ENCODE data around the gene EIF6.
"Not testable (repeated sequence)": the region's sequence is repeated elsewhere in the genome, so short reads cannot be mapped to it uniquely, and the experiment has no call there.

EIF6 gene

DNA sequence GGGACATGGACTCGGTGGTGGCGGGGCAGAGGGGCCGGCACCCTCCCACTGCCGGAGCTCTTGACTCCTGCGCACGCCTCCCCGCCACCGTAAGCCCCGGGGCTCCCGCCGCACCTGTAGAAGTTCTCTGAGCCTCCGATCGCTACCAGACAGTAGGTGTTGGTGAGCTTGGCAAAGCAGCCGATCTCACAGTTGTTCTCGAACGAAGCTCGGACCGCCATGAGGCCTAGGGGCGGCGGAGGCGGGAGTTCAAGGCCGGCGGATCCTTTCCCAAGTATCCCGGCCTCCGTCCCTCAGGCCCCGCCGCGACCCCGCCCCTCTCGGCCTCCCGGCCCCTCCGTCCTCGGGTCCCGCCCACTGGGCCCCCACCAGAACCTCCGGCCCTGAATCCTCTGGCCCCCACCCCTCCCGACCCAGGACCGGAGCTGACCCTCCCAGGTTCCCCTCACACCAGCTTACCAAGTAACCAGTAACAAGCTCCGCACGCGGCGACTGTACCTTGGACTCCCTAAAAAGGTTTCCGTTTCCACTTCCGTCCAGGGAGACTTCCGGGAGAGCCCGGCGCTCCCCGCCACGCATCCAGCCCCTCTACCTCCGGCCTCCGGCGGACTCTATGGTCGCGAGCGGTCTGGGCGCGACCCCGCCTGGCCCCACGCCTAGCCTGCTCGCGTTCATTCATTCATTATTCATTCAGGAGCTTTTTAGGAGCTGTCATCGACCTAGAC, at the start of gene EIF6:
Gene EIF6 (minus strand): TSS at position 506 of the 725 bp plus-strand sequence. CDS start 285 bp downstream, at position 221.
- peak; percentile 83 for DNase-seq (ENCODE audit: low spot score)

DNA sequence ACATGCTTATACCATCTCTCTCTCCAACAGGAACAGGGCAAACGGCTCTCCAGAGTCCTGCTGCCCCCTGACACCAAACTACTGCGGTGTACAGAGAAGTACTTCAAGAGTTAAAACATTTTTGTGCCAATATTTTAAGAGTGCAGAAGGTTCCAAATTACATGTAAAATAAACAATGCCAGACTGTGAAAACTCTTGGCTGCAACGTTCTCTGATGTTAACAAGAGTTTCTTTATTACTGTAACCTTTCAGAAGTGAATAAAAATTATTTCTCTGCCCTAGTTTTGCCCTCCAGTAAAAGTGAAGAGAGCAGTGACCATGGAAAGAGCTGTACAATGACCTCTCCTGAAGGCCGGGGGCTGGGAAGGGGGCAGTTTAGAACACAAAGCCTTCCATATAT, 49.0 kb upstream of the EIF6 start:
- DNase-seq (ENCODE audit: low spot score), result no peak

DNA sequence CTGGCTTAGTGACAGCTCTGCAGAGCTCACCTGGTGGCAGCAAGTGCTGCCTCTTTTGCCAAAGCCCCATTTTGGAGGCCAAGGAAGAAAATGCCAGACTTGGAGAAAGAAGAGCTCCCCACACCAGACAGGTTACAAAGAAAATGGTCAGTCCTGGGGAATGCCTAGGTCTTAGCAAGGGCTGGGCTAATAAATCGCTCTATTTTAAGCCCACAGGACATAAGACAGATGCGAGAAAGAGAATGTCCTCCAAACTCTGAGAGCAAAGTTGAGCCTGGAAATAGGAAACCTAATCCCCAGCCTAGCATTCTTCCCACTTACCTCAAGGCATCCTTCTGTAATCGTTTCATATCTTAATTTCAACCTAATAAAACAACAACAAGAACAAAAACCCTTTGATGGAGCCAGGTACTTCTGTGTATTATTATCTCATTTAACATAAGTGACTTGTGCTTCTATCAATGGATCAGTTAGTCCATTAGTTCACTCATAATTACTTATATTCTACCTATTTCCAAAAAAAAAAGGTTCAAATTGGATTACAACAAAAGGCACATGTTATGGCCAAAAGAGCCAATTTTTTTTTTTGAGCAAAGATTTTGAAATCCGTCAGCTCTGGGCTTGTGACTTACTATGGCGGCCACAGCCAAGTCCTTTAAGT, 48.1 kb upstream of the EIF6 start:
- no peak for DNase-seq (ENCODE audit: low spot score)

DNA sequence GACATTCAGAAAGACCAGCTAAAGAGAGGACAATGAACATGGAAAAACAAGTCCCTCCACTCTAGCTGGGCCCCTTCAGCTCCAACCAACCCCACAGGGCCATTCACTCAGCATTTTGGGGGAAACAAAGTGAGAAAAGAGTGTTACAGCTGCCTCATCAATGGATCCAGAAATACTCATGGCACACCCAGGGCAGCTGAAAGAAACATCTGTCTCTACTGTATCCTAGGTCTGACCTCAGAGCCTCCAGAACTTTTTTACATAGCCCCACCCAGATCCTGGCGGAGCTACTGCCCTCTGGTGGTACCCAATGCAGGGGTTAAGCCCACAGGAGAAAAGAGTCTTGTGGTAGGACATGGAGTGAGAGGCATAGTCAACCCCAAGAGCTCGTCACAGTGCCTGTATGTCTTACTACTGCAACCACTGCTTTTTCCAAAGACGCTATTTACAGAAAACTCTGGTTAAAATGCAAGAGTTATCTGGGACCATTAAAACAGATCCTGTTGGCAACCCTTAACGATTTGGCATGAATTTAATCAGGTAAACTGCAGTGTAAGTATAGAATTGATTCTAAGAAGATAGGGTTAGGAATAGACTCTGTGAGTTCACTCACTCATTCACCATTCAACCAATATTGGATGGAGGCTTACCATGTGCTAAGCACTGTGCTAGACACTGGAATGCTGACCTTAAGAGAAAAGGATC, 45.0 kb upstream of the EIF6 start:
- peak; percentile 81 for DNase-seq (ENCODE audit: low spot score)

DNA sequence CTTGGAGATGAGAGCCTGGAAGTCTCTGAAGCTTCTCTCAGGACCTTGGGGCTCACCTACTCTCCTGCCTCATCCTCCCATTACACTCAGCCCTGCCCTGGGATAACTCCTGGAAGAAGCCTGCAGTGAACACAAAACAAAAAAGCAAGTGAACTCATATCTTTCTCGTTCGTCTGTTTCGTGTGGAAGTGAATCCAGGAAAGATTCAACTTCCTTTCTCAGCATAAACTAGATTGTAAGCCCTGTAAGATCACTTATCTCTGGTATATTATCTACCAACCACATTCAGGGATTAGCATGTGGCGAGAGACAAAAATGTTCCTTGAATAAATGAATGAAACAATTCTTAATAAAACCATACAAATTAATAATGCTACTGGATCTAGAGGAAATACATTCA, 44.1 kb upstream of the EIF6 start:
- no peak for DNase-seq (ENCODE audit: low spot score)

DNA sequence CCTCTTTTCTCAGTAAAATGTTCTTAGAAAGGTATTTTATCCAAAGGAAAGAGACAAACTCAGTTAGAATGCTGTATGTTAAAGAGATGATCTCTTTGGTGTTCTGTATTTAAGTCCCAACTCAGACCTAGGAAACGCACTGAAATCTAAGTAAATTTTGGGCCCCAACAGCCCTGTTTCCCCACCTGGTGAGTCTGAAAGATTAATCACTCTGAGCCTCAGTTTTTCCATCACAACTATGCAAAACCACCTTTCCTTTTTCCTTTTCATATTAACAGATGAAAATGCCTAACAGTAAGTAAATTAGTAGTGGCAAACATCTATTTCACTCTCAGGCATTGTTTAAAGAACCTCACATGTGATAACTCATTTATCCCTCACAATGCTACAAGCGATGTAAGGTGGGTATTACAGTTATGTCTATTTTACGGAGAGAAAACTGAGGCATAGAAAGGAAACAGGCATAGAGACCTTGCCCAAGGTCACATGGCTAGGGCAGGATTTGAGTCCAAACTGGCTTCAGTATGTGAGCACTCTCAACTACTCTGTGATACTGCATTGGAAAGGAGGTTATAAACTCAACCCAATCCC, 43.6 kb upstream of the EIF6 start:
- no peak for DNase-seq (ENCODE audit: low spot score)

DNA sequence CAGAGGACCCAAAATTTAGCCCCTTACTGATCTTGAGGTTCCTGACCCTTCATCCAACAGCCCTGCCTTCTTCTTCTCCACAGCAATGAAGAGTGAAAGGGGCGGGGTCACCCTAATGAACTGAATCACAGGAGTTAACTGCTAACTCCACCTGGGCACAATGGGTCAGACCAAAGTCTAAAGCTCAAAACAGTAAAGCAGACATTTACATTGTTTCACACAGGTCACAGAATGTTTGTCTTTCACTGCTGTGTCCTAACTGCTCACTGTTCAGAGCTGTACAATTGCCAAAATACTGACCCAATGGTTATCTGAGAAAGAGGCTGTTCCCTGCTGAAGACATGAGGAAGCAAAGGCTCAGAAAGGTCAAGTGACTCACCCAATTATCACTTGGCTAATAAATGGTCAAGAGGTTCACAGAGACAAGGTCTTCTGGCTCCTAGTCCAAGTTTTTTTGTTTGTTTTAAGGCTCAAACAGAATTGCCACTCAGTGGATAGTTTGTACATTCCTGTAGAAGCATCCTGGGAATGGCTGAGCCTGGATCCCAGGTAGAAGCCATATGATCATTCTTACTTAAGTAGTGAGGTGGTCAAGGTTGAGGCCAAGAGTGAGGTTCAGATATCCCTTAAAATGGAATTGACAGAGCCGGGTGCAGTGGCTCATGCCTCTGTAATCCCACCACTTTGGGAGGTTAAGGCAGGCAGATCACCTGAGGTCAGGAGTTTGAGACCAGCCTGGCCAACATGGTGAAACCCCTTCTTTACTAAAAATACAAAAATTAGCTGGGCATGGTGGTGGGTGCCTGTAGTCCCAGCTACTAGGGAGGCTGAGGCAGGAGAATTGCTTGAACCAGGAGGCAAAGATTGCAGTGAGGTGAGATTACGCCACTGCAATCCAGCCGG, 42.8 kb upstream of the EIF6 start:
- DNase-seq (ENCODE audit: low spot score), result no peak

DNA sequence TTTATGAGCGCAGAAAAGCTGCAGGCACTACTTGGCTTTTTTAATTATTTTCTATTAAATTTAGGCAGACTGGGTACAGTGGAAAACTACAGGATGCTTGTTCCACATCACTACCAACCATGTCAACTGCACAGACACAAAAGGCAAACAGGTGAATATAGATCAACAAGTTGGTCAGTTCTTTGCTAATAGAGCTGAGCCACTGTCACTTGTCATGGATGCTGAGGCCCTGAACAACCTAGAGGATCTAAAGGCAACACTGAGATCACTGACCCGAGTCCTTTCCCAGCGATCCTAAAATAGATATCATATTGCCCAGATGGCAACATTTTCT, 42.1 kb upstream of the EIF6 start:
- no peak for DNase-seq (ENCODE audit: low spot score)

DNA sequence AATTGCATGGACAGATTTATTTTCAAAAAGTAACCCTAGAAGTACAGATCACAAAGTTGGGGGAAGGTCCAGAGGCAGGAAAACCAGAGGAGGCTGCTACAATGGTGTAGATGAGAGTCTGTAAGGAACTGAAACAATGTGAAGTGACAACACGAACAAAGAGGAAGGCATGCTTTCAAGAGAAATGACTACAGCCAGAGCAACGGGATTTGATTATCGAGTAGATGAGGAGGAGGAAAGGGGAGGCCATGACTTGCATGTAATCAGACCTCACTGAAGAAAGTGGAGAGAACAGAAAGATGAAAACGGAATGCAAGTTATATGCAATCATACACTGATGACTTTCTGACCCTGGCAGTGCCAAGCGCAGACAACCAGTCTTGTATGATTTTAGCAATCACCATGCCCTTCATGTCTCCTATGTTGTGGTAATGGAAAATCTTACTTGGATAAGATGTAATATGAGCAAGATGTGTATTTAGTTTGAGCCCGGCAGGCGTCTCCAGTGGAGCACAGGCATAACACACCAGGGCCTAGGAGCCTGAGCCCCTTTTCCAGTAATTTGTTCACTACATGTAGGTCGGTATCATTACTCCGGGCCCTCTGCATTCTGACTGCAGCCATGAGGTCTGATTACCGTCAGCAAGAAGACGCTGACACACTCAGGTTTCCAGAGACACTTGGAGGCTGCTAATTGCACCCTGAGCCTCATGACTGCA, 41.6 kb upstream of the EIF6 start:
- no peak for DNase-seq (ENCODE audit: low spot score)

DNA sequence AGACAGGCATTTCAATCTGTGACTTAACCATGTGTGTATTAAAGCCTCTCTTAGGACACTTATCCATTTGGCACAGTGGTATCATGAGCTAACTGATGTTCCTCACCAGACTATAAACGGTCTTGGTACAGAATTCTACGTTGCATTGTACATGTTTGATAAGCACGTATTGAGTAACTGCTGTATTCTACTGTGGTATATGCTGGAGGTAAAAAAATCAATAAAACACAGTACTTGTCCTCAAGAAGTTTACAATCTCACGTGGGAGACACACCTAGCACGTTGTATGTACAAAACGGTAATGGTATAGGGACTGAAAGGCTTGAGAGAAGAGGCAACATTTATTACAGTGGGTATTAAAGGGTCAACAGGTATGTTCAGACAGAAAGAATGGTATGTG, 40.8 kb upstream of the EIF6 start:
- DNase-seq (ENCODE audit: low spot score), result no peak

DNA sequence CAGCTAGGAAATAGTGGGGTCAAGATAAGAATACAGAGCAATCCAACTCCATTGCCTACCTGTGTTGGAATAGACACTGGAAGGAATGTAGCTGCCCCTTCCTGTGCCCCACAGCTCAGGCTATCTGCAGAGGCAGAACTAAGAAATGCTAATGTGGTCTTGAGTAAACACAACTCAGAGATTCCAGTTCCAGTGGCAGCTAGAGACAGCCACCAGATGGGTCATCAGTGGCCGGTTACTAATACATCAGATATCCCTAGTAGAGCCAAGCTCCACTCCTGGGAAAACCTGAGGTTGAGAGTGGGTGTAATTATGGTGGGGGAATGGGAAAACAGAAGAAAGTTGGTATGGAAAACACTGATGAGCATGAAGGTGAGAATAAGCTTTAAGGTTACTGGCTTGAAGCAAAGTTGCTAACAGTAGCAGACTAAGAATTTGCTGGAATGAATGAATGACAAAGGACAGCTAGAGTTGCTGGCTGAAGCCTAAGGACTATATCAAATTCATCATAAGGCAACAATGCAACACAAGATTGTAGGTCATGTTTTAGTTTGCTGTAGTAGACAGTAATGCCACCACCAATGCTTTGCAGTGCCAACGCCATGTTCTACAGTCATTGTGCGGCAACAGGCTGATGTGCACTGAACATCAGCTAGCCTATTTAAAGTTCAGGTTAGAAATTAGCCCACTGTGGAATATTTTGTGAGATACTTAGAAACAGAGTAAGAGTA, 36.0 kb upstream of the EIF6 start:
- DNase-seq (ENCODE audit: low spot score), result no peak

DNA sequence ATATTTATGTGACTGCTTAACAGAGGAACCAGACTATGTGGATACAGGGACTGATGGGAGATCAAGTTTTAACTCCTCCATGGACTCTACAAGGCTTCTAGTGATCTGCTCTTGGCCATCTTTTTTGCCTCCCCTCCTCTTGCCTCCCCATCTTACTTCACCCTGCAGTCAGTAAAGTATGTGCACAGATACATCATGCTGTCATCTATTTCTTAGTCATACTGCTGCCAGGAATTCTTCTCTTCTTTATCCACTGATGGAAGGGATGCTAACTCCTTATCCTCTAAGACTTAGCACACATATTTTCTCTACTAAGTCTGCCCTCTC, 35.3 kb upstream of the EIF6 start:
- no peak for DNase-seq (ENCODE audit: low spot score)

DNA sequence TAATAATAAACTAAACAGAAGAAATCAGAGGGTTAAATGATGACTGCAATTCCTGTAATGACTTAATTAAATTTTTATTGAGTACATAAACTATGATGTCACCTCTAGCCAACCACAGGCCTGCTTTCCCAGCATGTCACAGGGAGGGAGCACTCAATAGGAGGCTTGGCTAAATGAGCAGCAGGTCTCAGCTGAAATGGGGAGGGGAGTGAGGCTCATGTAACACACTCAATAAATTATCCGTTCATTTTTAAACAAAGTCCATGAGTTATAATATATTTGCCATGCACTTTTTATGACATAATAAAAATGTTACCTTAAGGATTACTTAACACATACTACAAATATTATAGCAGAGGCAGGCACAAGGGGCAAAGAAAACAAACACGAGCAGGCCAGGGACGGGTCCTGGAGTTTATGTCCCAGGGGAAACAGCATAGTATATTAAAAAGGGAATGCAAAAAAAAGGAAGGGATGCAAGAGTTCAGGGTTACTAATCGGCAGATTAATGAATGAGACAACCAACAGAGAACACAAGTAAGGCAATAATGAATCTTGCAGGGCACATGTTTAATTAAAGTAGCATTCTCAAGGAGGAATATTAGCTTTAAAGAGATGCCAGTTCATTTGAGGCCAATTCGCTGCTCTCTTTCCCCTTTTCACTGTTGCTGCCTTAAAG, 34.8 kb upstream of the EIF6 start:
- DNase-seq (ENCODE audit: low spot score), result no peak

DNA sequence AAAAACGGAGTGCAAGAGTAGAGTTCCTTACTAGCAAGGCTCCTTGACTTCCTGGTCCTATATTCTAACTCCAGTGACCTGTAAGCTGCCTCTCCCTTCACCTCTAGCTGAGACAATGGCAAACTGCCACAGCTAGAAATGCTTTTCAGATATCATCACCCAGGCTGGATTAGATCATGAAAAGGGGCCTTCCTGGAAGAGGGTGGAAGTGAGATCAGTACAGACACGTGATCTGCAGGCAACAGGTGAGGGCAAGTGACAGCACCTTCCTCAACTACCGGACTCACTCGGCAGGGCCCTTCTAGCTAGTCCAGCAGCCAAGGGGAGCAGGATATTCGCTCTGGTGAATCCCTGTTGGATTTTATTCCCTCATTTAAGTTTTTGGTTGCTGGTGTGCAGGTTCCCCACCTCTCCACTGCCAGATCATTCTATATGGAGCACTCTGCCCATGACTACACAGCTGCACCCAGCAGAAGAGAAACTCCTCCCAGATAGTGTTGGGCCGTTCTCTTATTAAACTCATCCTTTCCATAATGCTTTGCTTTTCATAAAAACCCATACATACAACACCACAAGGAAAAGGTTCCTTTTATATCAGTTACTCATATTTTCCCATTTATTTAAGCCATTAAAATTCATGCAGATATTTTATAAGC, 34.1 kb upstream of the EIF6 start:
- DNase-seq (ENCODE audit: low spot score), result no peak

DNA sequence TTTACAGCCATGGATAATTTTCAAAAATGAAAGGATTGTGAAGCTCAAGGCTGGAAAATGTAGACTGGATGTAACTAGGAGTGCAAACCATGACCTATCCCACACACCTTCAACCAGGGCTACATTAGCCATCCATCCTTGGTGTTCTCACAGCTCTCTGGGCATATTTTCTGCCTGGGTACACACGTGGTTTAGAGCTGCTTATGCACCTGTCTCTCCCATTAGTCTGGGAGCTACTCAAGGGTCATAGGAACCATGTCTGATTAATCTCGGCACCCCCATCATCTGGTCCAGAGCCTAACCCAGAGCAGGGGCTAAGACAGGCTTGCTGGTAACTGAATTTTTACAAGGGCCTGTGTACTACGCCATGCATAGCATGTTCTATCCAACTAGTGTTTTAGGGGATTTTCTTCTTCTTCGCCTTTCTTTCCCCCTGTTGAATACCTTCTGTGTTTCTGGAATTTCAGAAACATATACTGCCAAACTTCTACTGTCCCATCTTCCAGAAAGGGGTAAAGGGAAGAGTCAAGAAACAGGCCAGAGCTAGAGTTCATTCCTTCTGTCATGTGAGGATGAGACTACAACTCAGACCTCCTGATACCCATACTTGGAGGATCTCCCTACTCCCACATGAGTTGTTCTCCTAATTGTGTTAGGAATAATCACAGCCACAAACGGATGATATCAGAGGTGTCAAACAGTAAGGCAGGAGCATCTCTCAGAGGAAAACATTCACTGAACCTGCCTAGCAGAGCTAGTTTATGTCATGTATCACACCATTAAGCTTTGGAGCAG, 33.0 kb upstream of the EIF6 start:
- no peak for DNase-seq (ENCODE audit: low spot score)

DNA sequence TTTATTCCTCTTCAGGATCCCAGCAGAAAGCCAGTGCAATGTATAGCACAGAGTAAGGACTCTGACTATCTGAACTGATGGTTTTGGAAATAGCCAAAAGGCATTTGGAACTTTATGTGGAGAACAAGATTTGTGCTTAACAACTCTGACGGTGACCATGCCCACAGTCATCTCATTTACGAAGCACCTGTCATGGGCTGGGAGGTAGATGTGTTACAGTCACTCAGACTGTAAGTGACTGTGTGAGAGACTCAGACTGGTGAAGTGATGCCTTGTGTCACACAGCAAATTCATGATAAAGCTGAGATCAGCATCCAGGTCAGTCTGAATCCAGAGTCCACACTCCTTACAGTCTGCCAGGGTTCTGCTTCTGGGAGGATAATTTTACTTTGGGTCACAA, 31.5 kb upstream of the EIF6 start:
- no peak for DNase-seq (ENCODE audit: low spot score)

DNA sequence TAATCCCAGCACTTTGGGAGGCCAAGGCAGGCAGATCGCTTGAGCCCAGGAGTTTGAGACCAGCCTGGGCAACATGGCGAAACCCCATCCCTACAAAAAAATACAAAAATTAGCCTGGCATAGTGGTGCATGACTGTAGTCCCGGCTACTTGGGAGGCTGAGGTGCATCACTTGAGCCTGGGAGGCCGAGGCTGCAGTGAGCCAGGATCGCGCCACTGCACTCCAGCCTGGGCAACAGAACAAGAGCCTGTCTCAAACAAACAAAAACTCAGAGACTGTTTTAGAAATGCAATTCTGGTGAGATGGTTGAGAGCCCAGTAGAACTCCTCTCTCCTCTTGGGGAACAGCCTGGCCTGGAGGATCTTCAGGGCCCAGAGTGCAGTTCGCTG, 31.1 kb upstream of the EIF6 start:
- DNase-seq (ENCODE audit: low spot score), result not testable (repeated sequence)

DNA sequence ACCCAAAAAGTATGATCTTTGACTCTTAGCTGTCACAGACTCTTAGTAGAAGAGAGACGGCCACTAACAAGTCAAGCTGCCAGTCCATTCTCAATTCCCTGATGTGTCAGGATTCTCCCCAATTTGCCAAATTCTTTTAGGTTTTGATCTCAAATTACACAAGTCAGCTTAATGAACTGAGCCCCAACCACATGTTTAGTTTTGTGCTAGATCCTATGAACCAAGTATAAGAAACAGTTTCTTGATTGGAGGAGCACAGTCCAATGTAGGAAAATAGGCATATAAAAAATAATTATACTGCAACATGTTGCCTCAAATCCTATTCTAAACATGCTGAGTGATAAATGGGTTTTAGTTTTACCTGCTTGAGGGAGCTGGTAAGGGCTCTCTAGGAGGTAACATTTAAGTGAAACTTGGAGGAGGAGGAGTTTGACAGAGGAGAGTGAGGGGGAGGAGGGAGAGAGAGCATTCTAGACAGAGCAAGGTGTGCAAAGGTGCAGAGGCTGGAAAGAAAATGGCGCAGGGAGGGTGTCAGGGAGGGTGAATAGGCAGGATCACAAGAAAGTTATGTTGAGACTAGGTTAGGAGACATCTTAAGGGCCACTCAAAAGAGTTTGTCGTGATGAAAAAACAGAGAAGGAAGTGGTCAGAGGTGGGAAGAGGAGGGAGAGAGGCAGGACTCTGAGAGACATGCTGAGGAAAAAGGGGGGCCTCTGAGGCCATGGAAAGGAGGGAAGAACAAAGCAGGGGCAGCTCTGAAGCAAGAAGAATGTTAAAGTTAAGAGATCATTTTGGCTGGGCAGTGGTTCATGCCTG, 30.5 kb upstream of the EIF6 start:
- no peak for DNase-seq (ENCODE audit: low spot score)

Data from NAMALWA (cell line).